Astrocyte of the hippocampus (primary cell): ENCODE data around the gene TBC1D2.
"Not testable (repeated sequence)": the region's sequence is repeated elsewhere in the genome, so short reads cannot be mapped to it uniquely, and the experiment has no call there.

Experiments used
- DNase-seq: peaks from one replicate; pipeline ENCODE4 v3.0.0; 2011; ENCODE audit warnings: low read depth, low spot score

Gene TBC1D2

GRCh38 chr9:98189412-98189811, 66.0 kb downstream of the TBC1D2 start:
- DNase-seq: no peak

DNA sequence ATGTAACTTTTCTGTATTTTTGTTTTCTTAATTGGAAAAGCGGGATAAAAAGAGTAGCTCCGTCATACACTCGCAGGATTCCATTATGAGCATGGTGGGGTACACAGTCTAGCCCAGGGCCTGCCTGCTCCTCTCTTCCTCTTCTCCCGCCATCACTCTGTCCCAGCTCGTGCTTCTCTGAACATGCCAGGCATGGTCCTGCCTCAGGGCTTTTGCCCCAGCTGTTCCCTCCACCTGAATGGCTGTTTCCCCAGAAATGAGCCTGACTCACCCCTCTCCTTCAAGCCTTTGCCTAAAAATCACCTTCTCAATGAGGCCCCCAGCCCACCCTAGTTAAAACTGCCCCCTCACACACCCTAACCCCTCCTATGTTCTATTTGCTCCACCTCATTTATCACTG, 67.5 kb downstream of the TBC1D2 start:
- no peak for DNase-seq

- no peak for DNase-seq
These were observed 69.2 kb downstream of the TBC1D2 start for GRCh38 chr9:98186236-98186635.

GRCh38 chr9:98185611-98186171, 69.8 kb downstream of the TBC1D2 start:
- DNase-seq: no peak

- no peak for DNase-seq
These were observed 70.4 kb downstream of the TBC1D2 start for GRCh38 chr9:98185021-98185567.

DNA sequence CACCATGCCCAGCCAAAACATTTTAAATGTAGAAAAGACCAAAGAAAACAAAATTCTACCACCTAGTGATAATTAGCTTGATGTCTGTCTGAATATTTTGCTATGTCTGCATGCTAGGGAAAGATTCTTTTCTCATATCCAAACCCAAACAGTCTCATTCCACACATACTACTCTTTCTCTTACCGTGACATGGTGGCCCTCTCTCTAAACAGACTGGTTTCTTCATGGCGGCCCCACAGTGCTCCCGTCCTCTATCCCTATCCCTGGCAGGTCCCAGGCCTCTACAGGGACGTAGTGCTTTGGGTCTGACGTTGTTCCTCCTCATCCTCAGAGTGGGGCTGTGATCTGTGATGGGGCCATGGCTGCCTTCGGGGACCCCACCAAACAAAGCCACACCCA, 71.1 kb downstream of the TBC1D2 start:
- DNase-seq: peak; percentile 24

DNA sequence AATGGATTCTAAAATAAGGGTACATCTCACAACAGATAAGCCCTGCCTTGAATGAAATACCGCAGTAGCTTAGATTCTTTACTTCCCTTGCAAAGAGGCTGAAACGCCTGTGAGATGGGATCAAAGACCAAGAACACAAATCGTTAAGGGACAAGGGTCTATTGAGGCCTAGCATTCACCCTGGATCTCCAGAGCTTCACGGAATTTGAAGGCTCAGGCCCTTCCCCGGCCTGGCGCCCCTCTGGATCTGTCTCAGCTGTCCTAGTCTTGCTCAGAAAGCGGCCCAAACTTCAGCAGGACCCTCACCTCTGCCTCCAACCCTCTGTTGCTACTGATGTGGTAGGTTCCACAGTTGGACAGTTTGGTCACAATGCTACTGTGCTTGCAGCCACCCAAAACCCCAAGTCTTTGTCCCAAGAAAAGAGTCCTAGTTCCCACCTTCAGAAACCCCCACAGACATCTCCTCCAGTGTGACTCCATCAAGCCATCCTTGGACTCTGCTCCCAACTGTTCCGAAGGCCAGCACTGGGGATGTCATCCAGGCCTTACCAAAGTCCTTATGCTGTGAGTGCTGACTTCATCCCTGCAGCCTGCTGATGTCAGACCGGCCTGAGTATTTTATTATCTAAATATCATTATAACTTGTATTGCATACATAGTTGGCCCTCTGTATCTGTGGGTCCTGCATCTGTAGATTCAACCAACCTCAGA, 72.4 kb downstream of the TBC1D2 start:
- DNase-seq: no peak

DNA sequence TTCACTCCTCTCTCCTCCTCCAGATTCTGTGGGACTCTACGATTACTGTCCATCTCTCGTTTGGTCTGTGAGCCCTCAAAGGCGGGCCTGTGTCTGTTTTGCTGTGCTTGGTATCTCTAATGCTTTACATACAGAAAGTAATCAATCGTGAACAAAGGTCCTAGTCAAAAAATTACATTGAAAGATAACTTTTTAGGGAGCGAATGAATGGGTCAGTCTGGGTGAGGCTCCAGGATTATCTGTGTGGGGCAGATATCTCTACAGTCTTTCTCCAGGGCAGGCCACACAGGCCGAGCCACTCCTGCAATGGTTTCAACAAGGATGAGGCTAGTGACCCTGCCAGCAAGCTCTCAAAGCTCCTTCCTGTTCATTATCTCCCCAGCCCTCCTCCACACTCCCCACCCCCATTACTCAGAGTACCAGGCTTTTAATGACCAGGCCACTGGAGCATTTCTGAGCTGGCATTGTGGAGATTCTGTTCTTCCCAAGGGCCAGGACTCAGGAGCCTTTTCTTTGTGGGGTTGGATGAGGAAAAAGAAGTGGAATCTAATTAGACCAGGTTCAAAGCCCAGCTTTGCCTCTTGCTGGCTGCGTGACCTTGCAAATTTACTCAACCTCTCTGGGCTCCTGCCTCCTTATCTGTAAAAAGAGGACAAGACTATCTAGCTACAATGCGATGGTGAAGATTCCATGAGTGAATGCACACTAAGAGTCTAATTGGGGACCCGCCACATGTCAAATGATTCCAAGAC, 73.2 kb downstream of the TBC1D2 start:
- DNase-seq: no peak

GRCh38 chr9:98181746-98182068, 73.7 kb downstream of the TBC1D2 start:
- no peak for DNase-seq

DNA sequence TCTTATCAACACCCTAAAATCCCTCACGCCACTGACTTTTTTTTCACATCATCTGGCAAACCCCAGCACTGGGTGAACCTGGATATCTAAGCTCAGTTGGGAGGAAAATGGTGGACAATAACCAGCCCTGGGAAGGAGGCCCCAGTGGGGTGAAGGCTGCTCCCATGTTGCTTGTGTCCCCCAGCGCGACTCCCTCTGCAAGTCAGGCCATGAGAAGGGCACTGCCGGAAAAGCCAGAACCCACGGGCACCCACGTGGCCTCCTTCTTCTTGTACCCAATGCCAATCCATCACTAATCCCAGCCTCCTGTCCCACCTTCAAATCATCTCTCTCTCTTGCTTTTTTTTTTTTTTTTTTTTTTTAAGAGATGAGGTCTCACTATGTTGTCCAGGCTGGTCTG, 74.5 kb downstream of the TBC1D2 start:
- DNase-seq: no peak

GRCh38 chr9:98178874-98179850, 76.3 kb downstream of the TBC1D2 start:
- no peak for DNase-seq

GRCh38 chr9:98176391-98177259, 78.8 kb downstream of the TBC1D2 start:
- DNase-seq: no peak

- no peak for DNase-seq
These were observed 79.7 kb downstream of the TBC1D2 start for GRCh38 chr9:98175762-98176161.

DNA sequence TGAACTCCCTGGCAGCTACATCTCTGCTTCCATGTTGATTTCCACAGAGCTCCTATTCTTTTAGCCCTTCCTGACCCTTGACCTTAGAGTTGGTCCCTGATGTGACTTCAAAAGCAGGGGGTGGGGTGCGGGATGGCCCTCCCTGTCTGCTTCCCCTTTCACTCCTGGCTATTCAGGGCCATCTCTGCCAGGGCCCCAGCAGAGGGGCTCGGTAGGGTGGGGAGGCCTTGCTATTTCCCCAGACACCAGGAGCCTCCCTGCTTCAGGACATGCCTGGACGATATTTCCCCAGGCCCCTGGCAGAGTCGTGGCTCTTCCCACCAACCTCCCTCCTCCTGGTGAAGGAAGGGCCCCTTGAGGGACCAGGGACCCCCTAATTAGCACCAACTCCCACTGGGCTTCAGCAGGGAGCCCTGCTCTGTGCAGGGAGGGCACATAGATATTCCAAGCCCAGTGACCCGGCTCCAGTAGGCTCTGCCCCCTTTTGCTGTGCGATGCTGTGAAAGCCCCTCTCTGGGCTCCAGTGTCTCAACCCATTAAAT, 80.3 kb downstream of the TBC1D2 start:
- no peak for DNase-seq

DNA sequence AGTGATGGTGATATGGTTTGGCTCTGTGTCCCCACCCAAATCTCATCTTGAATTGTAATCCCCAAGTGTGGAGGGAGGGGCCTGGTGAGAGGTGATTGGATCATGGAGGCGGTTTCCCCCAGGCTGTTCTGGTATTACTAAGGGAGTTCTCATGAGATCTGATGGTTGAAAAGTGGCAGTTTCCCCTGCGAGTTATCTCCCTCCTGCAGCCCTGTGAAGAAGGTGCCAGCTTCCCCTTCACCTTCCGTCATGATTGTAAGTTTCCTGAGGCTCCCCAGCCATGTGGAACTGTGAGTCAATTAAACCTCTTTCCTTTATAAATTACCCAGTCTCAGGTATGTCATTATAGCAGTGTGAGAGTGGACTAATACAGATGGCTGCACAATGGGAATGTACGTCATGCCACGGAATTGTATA, 80.9 kb downstream of the TBC1D2 start:
- not testable (repeated sequence) for DNase-seq

- DNase-seq: no peak
These were observed 82.3 kb downstream of the TBC1D2 start for GRCh38 chr9:98173181-98173580.

DNA sequence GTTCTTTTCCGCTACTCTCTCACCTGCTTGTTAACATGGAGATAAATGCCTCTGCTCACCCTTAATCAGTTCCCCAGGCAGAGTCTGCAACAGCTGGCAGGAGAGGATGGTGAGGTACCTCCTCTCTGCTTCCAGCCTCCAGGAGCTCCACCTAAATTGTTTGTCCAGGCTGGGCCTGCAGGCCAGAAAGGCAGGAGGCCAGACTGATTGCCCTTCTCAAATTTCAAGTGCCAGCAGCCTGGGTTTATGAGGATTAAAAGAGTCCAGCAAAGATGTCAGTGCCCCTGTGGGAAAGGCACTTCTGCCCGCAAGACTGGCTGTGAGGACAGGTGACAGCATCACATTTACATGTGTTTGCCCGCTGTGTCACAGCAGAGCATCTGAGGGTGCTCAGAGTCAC, 82.8 kb downstream of the TBC1D2 start:
- DNase-seq: peak; percentile 26

DNA sequence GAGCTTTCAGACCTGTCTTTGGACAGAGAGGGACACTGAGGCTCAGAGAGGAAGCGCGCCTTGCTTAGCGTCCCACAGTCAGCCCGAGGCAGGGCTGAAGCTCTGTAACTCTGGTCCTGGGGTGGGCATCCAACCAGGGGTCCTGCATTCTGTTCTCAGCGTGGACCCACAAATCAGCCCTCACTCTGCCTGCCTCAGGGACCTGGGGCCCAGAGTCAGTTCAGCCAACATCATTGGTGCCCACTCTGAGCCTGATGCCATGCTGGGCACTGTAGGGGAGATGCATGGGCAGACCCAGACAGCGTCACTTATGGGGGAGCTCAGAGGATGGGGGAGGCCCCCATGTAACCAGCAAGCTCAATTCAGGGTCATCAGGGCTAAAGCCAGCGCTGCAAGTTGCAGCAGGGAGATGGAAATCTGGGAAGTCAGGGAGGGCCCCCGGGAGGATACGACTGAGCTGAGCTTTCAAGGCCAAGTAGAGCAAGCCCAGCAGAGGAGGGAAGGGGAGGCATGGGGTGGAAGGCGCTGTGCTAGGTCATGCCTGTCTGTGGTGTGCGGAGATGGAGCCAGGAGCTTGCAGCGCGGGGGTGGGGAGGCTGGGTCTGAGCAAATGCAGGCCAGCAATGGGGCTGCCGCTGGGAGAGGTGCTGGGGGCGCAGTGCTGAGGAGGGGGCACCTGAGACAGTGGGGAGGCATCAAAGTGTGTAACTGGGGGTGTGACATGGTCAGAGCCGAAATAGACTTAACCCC, 84.1 kb downstream of the TBC1D2 start:
- no peak for DNase-seq

- DNase-seq: no peak
These were observed 86.4 kb downstream of the TBC1D2 start for GRCh38 chr9:98168941-98169488.
